Mucosa of descending colon (tissue), 3 donors: ENCODE results near the gene BCL11B. TPM values are rescaled to one million over a fixed set of nuclear protein-coding genes. Genes with fewer than 3 reads are reported as not detected.

Experiments used
- ATAC-seq: fragments of 200-7000 bp; cut with Tn5 transposase; one replicate; pipeline ENCODE4 v1.9.1; 2020; ENCODE audit warnings: mild to moderate bottlenecking, moderate library complexity
- DNase-seq, 3 donors: peaks; one replicate each; pipeline ENCODE4 v3.0.0-alpha.2; 2020
- H3K36me3 ChIP-seq: fragments of 200-600 bp; one replicate; pipeline ENCODE4 v1.8.0; 2021; ENCODE audit warnings: low read depth, mild to moderate bottlenecking
- H3K4me1 ChIP-seq: fragments of 200-600 bp; one replicate; pipeline ENCODE4 v1.8.0; 2021; ENCODE audit warnings: low read depth, mild to moderate bottlenecking
- H3K4me3 ChIP-seq: fragments of 200-600 bp; one replicate; pipeline ENCODE4 v1.8.0; 2021; ENCODE audit warnings: mild to moderate bottlenecking
- H3K9me3 ChIP-seq: fragments of 200-600 bp; one replicate; pipeline ENCODE4 v1.8.0; 2021; ENCODE audit warnings: mild to moderate bottlenecking
- CTCF ChIP-seq: fragments of 200-600 bp; IDR thresholded peaks from one replicate; pipeline ENCODE4 v1.8.0; 2022; ENCODE audit warnings: antibody characterized with exemption, mild to moderate bottlenecking
- intact Hi-C, 2 donors: fragments of 100-400 bp; cut with DNase I in 1 of 2; cut with micrococcal nuclease in 1 of 2; formaldehyde crosslinking; loops; one replicate each; pipeline versions ENCODE4 v1.11.0 to v1.11.1; 2022; cut with DNase I, micrococcal nuclease
- total RNA-seq, 3 donors: library from RNA; stranded (reverse); fragmentation: NEBNext Ultra II Directional in 2 of 3; extraction: Animal tissue kit (Norgen Biotek cat#: 25700) in 2 of 3; gene quantifications; one replicate each; pipeline versions ENCODE4 v1.2.1 to v1.2.4, GENCODE V29; 2021 to 2023
- donor health status: DM: no; HTN: no; CAD: no; lungs with moderate emphysema.
- donor health status: DM: no; HTN: no; CAD: no.
- donor health status: DM: no; HTN: yes; CAD: no.

BCL11B gene
- total RNA-seq, 3 donors from 2014 or later, result 2.5 to 5.6 (median 4.9) TPM

- H3K36me3 ChIP-seq, result no peaks in the 10 kb centered on the region
- no peak for ATAC-seq
- TF ChIP-seq CTCF, result no peak
- H3K9me3 ChIP-seq, result no peaks in the 10 kb centered on the region
- H3K4me3 ChIP-seq, result no peak overlapping the region
- H3K4me1 ChIP-seq, result no peaks in the 10 kb centered on the region
- no peak for DNase-seq
- intact Hi-C loops, result no loop called here
Observed at GRCh38 chr14:99217066-99217955, 54.7 kb downstream of the BCL11B start.

GRCh38 chr14:99216191-99216590 is 55.8 kb downstream of the BCL11B start:
- Histone ChIP-seq H3K36me3 (no peaks in the 10 kb centered on the region), H3K4me1 (no peaks in the 10 kb centered on the region), H3K9me3 (no peaks in the 10 kb centered on the region), H3K4me3 (no peak overlapping the region)
- no peak for TF ChIP-seq CTCF
- ATAC-seq, result no peak
- intact Hi-C loops, result no loop called here
- no peak for DNase-seq

DNA sequence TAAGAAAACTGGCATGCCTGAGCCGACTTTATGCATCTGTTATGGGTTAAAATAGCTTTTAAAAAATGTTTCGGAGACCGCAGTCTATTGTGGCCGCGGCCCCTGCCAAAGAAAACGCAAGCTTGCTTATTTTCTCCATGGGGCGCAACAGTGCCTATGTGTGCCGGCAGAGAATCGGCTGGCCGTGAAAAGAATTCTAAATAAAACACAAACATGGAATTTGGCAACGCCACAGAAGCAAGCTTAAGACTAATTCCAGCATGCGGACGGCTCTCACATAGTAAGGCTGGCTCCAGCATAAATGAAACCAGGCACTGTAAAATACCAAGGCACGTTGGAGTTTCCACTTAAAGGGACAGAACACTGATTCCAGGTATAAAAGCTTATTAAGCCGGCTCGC is 56.7 kb downstream of the BCL11B start:
- no peak overlapping the region for H3K4me3 ChIP-seq
- no peaks in the 10 kb centered on the region for H3K4me1 ChIP-seq
- no peak for ATAC-seq
- H3K9me3 ChIP-seq, result no peaks in the 10 kb centered on the region
- no peak for DNase-seq
- TF ChIP-seq CTCF, result no peak
- intact Hi-C loops, result no loop called here
- no peaks in the 10 kb centered on the region for H3K36me3 ChIP-seq

- DNase-seq (no peak), ATAC-seq (no peak)
- Histone ChIP-seq H3K36me3 (no peaks in the 10 kb centered on the region), H3K4me3 (no peak overlapping the region), H3K4me1 (no peaks in the 10 kb centered on the region), H3K9me3 (no peaks in the 10 kb centered on the region)
- TF ChIP-seq CTCF, result no peak
- intact Hi-C loops, result no loop called here
Observed at GRCh38 chr14:99214701-99215100, 57.3 kb downstream of the BCL11B start.

DNA sequence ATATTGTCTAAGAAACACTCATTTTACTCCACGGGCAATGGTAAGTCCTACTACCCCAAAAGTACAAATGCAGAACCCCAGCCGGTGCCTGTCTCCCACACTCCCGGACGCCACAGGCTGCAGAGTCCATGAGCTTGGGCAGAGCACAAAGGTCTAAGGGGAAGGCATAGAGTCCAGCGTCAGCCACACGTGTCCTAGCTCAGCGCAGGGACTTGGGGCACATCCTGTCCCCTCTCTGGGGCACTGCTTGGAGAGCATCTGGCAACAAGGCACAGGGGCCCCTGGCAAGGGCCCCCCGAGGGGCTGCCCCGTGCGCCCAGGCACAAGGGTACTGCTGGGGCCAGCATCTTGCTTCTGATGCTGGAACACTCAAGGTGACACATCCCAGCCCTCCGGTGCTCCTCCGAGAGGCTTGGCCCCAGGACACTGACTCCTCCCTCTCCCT is 58.4 kb downstream of the BCL11B start:
- no peak overlapping the region for H3K4me3 ChIP-seq
- intact Hi-C loops, result no loop called here
- H3K36me3 ChIP-seq, result no peaks in the 10 kb centered on the region
- no peak for TF ChIP-seq CTCF
- H3K9me3 ChIP-seq, result no peaks in the 10 kb centered on the region
- DNase-seq, result no peak
- H3K4me1 ChIP-seq, result no peaks in the 10 kb centered on the region
- no peak for ATAC-seq
